Lower leg skin (tissue), 4 donors: ENCODE data around the gene SFTPD. TPM values are rescaled to one million over a fixed set of nuclear protein-coding genes. Genes with fewer than 3 reads are reported as not detected.

Experiments used
- DNase-seq, 2 donors: peaks; one replicate each; pipeline ENCODE4 v3.0.0-alpha.2; 2019; ENCODE audit warnings: low spot score in 2 of 2
- H3K4me3 ChIP-seq: fragments of 200-600 bp; sonication (generic); 2 replicates; pipeline ENCODE4 v1.5.1; 2017; ENCODE audit warnings: mild to moderate bottlenecking, low read depth; ENCODE audit not compliant: poor library complexity, severe bottlenecking
- CTCF ChIP-seq, 3 donors: fragments of 450-650 bp; IDR thresholded peaks; one replicate each; pipeline ENCODE4 v1.5.1; 2016; ENCODE audit warnings: antibody characterized with exemption in 3 of 3, mild to moderate bottlenecking in 3 of 3, moderate library complexity in 2 of 3
- POLR2A ChIP-seq, 2 donors: fragments of 450-650 bp; IDR thresholded peaks; one replicate each; pipeline ENCODE4 v1.6.1; 2016 to 2017; ENCODE audit warnings: antibody characterized with exemption in 2 of 2, mild to moderate bottlenecking in 1 of 2, moderate library complexity in 1 of 2
- WGBS, 2 donors: methylation state at CpG; one replicate each; pipeline ENCODE4 v1.1.5; 2018; 5-methylcytosine and 5-hydroxymethylcytosine counted together
- intact Hi-C: fragments of 100-400 bp; cut with DNase I; formaldehyde crosslinking; loops from one replicate; pipeline ENCODE4 v1.15.0; 2023; ENCODE audit warnings: low total_unique reads
- total RNA-seq, 4 donors: library from RNA; depleted of rRNA; stranded (reverse); fragments of >200 nt; gene quantifications; one replicate each; pipeline ENCODE4 v1.1.0, GENCODE V29; 2016

SFTPD gene
- total RNA-seq, 4 donors from 2014 or later = 0.76 to 4.4 (median 2.3) TPM

DNA sequence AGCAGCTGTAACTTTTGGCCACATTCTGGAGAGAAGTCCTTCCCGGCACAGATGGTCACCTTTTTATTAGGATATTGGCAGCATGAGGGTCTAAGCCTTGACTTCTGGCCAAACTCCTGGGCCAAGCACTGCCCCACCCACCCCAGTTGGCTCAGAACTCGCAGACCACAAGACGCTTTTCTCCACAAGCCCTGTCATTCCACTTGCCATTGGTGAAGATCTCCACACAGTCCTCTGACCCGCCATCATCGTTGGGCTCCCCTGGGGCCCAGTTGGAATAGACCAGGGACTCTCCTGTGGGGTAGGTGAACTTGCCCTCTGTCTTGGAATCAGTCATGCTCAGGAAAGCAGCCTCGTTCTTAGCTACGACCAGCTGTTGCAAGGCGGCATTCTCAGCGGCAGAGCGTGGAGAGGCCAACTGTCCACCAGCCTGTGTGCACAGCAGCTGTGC, 11.2 kb downstream of the SFTPD start:
- WGBS, 2 donors = 88 to 95% methylated on average over 10 of the region's 10 CpGs
- DNase-seq = no peak
- intact Hi-C loops = no loop called here
- H3K4me3 ChIP-seq = no peak overlapping the region
- TF ChIP-seq POLR2A (IDR thresholded peaks at IDR 0.05) (no peak), CTCF (IDR thresholded peaks at IDR 0.05) (no peak)

- DNase-seq = no peak
- 77 to 79% methylated on average over 8 of the region's 9 CpGs for WGBS, 2 donors
- intact Hi-C loops = no loop called here
- H3K4me3 ChIP-seq = no peak overlapping the region
- no peak for TF ChIP-seq POLR2A (IDR thresholded peaks at IDR 0.05)
- no peak for TF ChIP-seq CTCF (IDR thresholded peaks at IDR 0.05)
These were observed 12.0 kb downstream of the SFTPD start for GRCh38 chr10:79936625-79937615.

DNA sequence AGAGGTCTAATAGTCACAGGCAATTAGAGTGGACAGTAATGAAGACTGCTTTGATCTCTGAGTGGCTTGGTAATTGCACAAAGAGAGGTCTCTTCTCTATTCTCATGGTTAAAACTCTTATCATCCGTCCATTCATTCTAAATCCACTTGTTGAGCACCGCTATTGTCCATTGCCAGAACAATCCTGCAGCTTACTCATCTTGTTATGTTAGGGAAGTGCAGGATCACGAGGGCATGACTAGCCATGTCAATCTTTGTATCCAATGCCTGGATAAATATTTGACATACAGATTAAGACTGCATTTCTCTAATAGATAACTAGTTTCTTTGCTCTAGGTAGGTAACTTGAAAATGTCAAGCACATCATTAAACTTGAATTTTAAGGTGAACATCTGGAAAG, 14.9 kb downstream of the SFTPD start:
- 90 to 91% methylated on average over 3 of the region's 3 CpGs for WGBS, 2 donors
- intact Hi-C loops = no loop called here
- H3K4me3 ChIP-seq = no peak overlapping the region
- no peak for DNase-seq
- TF ChIP-seq POLR2A (IDR thresholded peaks at IDR 0.05) = no peak
- no peak for TF ChIP-seq CTCF (IDR thresholded peaks at IDR 0.05)

DNA sequence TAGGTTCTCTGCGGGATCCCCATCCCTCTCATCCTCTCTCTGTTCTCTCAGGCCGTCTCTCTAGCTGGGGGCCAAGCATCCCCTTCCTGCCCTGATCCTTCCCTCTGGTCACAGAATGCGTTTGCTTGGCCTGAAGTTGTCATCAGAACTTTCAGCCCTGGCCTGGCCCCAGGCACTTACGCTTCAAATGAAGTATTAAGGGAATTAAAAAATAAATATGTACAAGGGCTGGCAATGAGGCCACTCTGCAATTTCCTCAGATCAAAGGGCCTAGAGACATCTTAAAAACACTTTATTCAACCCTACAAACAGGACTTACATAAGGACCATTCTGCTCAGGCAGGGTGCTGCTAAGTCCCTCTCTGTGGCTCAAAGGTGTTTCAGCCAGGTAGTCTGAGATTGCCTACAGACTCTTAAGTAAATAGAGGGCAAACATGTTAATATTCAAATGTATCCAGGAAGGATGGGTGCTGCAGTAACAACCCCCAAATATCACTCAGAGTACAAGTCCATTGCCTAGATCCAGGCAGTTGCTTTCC, 16.0 kb downstream of the SFTPD start:
- intact Hi-C loops = no loop called here
- 86 to 88% methylated on average over 4 of the region's 4 CpGs for WGBS, 2 donors
- H3K4me3 ChIP-seq = no peak overlapping the region
- DNase-seq = peak in 1 of 2 donors; percentile 70
- TF ChIP-seq CTCF (IDR thresholded peaks at IDR 0.05) = no peak
- no peak for TF ChIP-seq POLR2A (IDR thresholded peaks at IDR 0.05)

DNA sequence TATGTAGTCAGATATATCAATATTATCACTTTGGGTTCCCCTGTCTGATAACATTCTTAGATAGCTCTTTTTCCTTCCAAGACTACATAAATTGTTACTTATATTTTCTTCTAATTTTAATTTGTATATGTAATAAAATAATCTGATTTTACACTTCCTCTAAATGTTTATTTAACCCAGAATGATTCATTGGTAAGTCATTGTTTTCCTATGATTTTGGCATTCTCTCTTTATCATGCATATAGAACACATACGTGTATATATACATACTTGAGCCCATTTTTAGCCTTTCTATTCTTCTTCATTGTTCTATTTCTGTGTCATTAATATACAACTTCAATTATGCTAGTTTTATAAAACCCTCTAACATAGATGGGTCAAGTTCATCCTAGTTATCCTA, 16.6 kb downstream of the SFTPD start:
- H3K4me3 ChIP-seq = no peak overlapping the region
- no peak for DNase-seq
- 79 to 89% methylated on average over 1 of the region's 1 CpG for WGBS, 2 donors
- intact Hi-C loops = no loop called here
- TF ChIP-seq CTCF (IDR thresholded peaks at IDR 0.05) (no peak), POLR2A (IDR thresholded peaks at IDR 0.05) (no peak)
